ENCODE measurements around the gene TSHZ2. TPM values are rescaled to one million over a fixed set of nuclear protein-coding genes. Genes with fewer than 3 reads are reported as not detected.

Gene TSHZ2
- total and polyA plus RNA-seq, 9 of the 15 experiments (the other 6 are each of a cell fraction or from before 2014, with no cell fraction given), result 0.03 to 0.20 (median 0.05) TPM; not detected in 4

DNA sequence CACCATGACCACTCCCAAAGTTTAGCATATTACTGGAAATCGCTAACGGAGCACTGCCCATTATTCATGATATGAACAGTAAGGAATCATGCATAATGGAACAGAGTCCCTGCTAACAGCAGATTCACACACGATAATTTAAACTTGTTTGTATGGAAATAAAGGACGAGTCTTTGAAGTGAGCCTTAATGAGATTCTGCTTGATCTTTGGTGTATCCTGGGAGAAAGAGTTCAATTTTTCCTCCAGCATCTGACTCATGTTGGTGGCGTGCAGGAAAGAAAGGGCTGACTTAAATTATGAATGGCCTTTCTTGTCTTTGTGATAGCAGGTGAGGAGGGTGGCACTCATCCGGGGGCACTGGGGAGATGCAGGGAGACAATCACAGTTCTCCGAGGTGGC is 426.9 kb downstream of the TSHZ2 start (continued):
- TF ChIP-seq HNRNPUL1 (IDR thresholded peaks at IDR 0.05; ENCODE audit: low read length), result no peak
- TF ChIP-seq, protein P1, sequence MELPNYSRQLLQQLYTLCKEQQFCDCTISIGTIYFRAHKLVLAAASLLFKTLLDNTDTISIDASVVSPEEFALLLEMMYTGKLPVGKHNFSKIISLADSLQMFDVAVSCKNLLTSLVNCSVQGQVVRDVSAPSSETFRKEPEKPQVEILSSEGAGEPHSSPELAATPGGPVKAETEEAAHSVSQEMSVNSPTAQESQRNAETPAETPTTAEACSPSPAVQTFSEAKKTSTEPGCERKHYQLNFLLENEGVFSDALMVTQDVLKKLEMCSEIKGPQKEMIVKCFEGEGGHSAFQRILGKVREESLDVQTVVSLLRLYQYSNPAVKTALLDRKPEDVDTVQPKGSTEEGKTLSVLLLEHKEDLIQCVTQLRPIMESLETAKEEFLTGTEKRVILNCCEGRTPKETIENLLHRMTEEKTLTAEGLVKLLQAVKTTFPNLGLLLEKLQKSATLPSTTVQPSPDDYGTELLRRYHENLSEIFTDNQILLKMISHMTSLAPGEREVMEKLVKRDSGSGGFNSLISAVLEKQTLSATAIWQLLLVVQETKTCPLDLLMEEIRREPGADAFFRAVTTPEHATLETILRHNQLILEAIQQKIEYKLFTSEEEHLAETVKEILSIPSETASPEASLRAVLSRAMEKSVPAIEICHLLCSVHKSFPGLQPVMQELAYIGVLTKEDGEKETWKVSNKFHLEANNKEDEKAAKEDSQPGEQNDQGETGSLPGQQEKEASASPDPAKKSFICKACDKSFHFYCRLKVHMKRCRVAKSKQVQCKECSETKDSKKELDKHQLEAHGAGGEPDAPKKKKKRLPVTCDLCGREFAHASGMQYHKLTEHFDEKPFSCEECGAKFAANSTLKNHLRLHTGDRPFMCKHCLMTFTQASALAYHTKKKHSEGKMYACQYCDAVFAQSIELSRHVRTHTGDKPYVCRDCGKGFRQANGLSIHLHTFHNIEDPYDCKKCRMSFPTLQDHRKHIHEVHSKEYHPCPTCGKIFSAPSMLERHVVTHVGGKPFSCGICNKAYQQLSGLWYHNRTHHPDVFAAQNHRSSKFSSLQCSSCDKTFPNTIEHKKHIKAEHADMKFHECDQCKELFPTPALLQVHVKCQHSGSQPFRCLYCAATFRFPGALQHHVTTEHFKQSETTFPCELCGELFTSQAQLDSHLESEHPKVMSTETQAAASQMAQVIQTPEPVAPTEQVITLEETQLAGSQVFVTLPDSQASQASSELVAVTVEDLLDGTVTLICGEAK (IDR thresholded peaks at IDR 0.05), result no peak
- TF ChIP-seq, protein P1 (CRISPR knock-in tag; IDR thresholded peaks at IDR 0.05), result no peak
